Mononuclear cell (primary cell): ENCODE measurements around the gene TRIP10. TPM values are rescaled to one million over a fixed set of nuclear protein-coding genes. Genes with fewer than 3 reads are reported as not detected.

ENCODE experiments used
- H3K27me3 ChIP-seq: 2 replicates; pipeline ENCODE4 v1.6.0; 2011; ENCODE audit warnings: low read length, control low read depth; ENCODE audit not compliant: insufficient read depth
- H3K4me1 ChIP-seq: 2 replicates; pipeline ENCODE4 v1.5.1; 2011; ENCODE audit warnings: mild to moderate bottlenecking, low read length, control low read depth; ENCODE audit not compliant: insufficient read depth
- H3K4me3 ChIP-seq: 2 replicates; pipeline ENCODE4 v1.5.1; 2011; ENCODE audit warnings: mild to moderate bottlenecking, low read length, moderate library complexity
- H3K9me3 ChIP-seq: 2 replicates; pipeline ENCODE4 v1.5.1; 2011; ENCODE audit warnings: low read depth, mild to moderate bottlenecking, control low read depth, low read length
- total RNA-seq: library from RNA; depleted of rRNA; stranded (reverse); fragments of >200 nt; gene quantifications from one replicate; pipeline ENCODE4 v1.2.3, GENCODE V29; 2012

Gene TRIP10
- total RNA-seq, 1 donor, result 4.2 TPM

DNA sequence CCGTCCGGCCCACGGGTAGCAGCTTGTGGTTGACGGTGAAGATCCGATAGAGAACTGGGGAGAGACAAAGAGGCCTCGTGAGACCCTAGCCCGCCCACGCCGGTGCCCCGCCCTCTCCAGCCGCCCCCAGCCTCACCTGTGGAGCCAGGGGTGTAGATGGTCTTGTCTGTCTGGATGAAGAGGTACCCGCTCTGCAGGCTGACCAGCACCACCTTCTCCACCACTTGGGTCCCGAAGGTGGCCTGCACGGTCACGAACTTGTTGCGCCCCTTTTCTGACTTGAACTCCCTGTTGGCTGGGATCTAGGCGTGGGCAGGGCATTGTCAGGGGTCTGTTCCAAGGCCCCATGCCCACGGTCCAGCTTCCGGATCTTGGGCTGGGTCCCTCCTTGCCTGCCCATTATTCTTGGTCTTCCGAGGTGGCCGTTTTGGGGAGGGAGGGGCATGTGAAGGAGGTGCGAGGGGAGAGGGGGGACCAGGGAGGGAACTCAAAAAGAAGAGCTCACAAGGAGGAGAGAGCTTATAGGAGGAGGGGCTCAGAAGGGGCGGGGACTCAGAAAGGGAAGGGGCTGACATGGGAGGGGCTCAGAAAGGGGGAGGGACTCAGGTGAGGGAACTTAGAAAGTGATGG is 21.3 kb upstream of the TRIP10 start:
- Histone ChIP-seq H3K4me3 (no peak overlapping the region), H3K4me1 (peaks cover 34% of the 10 kb centered on the region), H3K27me3 (no peaks in the 10 kb centered on the region), H3K9me3 (no peaks in the 10 kb centered on the region)

- peaks cover 41% of the 10 kb centered on the region for H3K4me1 ChIP-seq
- no peak overlapping the region for H3K4me3 ChIP-seq
Measured at GRCh38 chr19:6718741-6719539, 20.5 kb upstream of the TRIP10 start.

DNA sequence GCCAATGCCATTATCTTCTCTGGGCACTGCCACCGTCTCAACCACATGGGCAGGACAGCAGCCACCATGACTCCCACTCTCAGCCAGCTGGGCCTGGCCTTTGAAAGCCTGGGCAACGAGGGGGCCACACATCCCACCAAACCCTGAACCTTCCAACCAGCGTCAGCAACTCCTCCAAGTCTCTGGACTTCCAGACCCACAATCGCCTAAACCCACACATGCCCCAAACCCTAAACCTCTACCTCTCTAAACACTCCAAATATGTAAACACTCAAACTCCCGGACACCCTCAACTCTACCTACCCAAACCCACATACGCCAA is 20.0 kb upstream of the TRIP10 start:
- Histone ChIP-seq H3K27me3 (no peaks in the 10 kb centered on the region), H3K9me3 (no peaks in the 10 kb centered on the region), H3K4me1 (peaks cover 47% of the 10 kb centered on the region), H3K4me3 (no peak overlapping the region)

More at GRCh38 chr19:6718741-6719539, 20.5 kb upstream of the TRIP10 start:
- Histone ChIP-seq H3K27me3 (no peaks in the 10 kb centered on the region), H3K9me3 (no peaks in the 10 kb centered on the region)

- Histone ChIP-seq H3K27me3 (no peaks in the 10 kb centered on the region), H3K9me3 (no peaks in the 10 kb centered on the region), H3K4me1 (peaks cover 52% of the 10 kb centered on the region), H3K4me3 (no peak overlapping the region)
Measured at GRCh38 chr19:6719992-6720368, 19.5 kb upstream of the TRIP10 start.

- Histone ChIP-seq H3K27me3 (no peaks in the 10 kb centered on the region), H3K4me1 (peaks cover 57% of the 10 kb centered on the region), H3K9me3 (no peaks in the 10 kb centered on the region), H3K4me3 (no peak within 1 kb of the TSS)
Measured at GRCh38 chr19:6720369-6721137, 18.9 kb upstream of the TRIP10 start, which contains the start of gene C3. Gene C3, minus strand, starts transcription at chr19:6720650. Its CDS starts 61 bp downstream, at chr19:6720589.

DNA sequence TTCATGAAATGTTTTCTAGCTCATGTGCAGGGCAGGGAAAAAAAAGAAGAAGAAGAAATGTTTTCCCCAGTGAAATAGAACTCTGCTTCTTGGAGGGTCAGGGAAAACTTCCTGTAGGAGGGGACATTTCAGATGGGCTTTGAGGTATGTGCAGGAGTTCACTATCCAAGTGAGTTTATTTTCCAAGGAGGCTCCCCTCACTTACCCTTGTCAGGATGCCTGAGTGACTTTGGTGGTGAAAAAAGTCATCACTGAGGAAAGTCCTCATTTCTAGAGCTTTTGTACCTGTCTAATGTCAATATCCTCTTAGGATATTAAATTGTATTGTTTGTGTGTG is 18.4 kb upstream of the TRIP10 start:
- Histone ChIP-seq H3K4me1 (peaks cover 57% of the 10 kb centered on the region), H3K4me3 (no peak overlapping the region), H3K9me3 (no peaks in the 10 kb centered on the region), H3K27me3 (no peaks in the 10 kb centered on the region)

GRCh38 chr19:6721773-6722172 is 17.7 kb upstream of the TRIP10 start:
- Histone ChIP-seq H3K4me3 (no peak overlapping the region), H3K4me1 (peaks cover 57% of the 10 kb centered on the region), H3K27me3 (no peaks in the 10 kb centered on the region), H3K9me3 (no peaks in the 10 kb centered on the region)

GRCh38 chr19:6723108-6723618 is 16.3 kb upstream of the TRIP10 start:
- Histone ChIP-seq H3K4me1 (peaks cover 64% of the 10 kb centered on the region), H3K27me3 (no peaks in the 10 kb centered on the region), H3K4me3 (no peak overlapping the region), H3K9me3 (no peaks in the 10 kb centered on the region)

DNA sequence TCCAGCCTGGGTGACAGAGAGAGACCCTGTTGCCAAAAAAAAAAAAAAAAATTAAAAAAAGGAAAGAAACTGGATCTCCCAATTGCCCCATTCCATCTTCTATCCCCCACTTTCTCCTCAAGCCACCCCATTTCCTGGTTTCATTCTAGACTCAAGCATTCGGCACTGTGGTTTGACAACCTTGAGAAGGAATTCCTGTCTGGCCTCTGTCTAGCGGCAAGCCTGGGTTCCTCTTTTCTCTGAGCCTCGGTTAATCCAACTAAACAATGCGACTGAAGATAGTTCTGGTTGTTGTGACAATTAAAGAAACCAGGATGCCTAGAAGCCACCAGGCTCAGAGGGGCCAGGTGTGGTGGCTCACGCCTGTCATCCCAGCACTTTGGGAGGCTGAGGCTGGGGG is 15.7 kb upstream of the TRIP10 start:
- no peaks in the 10 kb centered on the region for H3K9me3 ChIP-seq
- no peak overlapping the region for H3K4me3 ChIP-seq
- no peaks in the 10 kb centered on the region for H3K27me3 ChIP-seq
- peaks cover 69% of the 10 kb centered on the region for H3K4me1 ChIP-seq

DNA sequence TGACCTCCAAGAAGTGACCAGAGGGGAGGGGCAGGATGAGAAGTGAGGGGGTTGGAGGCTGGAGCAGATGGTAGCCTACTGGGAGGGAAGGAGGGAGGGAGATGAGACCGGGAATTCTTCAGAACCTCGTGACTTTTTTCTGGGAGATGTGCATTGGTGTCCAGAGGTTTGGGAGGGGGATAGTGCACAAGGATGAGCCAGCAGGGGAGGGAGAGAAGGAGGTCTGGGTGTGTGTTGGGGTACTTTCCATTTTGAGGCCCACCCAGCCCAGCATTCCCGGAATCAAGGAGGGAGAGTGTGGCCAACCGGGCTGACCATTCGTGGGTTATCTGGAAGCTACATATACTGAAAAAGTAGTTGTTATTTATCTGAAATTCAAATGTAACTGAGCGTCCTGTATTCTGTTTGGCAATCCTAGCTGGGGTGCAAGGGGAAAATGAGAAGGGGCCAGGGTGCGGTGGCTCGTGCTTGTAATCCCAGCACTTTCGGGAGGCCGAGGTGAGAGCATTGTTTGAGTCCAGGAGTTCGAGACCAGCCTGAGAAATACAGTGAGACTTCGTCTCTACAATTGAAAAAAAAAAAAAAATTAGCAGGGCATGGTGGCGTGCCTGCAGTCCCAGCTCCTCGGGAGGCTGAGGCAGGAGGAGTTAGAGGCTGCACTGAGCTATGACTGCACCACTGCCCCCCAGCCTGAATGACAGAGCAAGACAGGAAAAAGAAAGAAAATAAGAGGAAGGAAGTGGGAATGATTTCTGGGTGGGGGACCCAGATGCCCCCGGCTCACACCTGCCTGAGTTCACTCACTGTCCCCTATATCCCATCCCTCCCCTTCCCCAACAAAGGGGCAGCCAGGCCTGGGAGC is 14.6 kb upstream of the TRIP10 start:
- Histone ChIP-seq H3K9me3 (no peaks in the 10 kb centered on the region), H3K4me3 (no peak overlapping the region), H3K4me1 (peaks cover 80% of the 10 kb centered on the region), H3K27me3 (no peaks in the 10 kb centered on the region)

DNA sequence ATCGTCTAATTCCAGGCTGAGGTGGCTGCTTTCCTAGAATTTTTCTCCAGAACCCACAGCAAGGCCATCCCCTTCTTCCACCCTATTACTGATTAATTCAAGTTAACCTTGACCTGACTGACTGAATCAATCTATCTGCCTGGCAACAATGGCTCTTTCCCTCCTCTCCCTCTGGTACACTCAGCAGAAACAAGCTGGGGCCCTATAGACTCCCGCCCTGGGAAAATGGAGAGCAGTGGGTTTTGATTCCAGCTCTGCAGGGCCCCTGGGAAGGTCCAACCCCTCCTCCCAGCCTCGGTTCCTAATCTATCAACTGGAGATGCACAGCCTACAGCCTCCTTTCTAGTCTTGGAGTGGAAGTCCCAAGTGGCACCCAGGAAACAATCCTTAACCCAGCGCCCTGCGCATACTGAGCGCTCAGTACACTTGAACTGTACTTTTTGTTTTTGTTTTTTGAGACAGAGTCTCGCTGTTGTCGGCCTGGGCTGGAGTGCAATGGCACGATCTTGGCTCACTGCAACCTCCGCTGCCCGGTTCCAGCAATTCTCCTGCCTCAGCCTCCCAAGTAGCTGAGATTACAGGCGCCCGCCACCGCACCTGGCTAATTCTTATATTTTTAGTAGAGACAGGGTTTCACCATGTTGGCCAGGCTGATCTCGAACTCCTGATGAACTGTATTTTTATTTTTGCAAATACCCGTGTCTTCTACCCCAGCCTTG is 13.8 kb upstream of the TRIP10 start:
- H3K4me1 ChIP-seq, result peaks cover 74% of the 10 kb centered on the region
- H3K4me3 ChIP-seq, result no peak overlapping the region
- no peaks in the 10 kb centered on the region for H3K9me3 ChIP-seq
- no peaks in the 10 kb centered on the region for H3K27me3 ChIP-seq

- H3K4me1 ChIP-seq, result peaks cover 47% of the 10 kb centered on the region
- no peak overlapping the region for H3K4me3 ChIP-seq
- H3K9me3 ChIP-seq, result no peaks in the 10 kb centered on the region
- H3K27me3 ChIP-seq, result no peaks in the 10 kb centered on the region
Measured at GRCh38 chr19:6728346-6728745, 11.1 kb upstream of the TRIP10 start.

GRCh38 chr19:6729573-6730152 is 9.8 kb upstream of the TRIP10 start:
- Histone ChIP-seq H3K27me3 (no peaks in the 10 kb centered on the region), H3K9me3 (no peaks in the 10 kb centered on the region), H3K4me3 (no peak overlapping the region), H3K4me1 (peaks cover 34% of the 10 kb centered on the region)
